Left hindlimb (tissue), 1 donor: ENCODE results near the gene PRKCD.
"Not testable (repeated sequence)": the region's sequence is repeated elsewhere in the genome, so short reads cannot be mapped to it uniquely, and the experiment has no call there.

Source experiments
- DNase-seq: peaks from one replicate; pipeline ENCODE4 v3.0.0-alpha.2; 2018

PRKCD gene

GRCh38 chr3:53140847-53141845 is 19.9 kb upstream of the PRKCD start:
- DNase-seq = no peak

DNA sequence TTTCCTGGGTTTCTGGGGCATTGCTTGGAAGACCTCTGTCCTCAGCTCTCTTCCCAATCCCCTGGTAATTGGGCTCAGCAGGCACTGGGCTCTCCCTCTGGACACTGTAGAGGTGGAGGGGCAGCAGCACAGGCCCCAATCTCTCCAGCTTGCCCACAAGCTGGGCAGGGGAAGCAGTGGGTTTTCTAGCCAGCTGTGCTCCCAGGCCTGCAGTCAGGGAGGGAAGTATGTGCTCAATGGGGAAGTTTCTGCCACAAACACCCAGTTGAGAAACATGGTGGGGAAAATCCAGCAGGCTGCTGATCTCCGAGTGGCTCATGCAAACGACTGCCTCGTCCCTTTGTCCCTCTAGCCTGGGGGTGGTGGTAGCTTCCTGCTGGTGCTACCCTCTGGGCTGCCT is 18.0 kb upstream of the PRKCD start:
- DNase-seq = no peak

- peak; percentile 2 for DNase-seq
Measured at GRCh38 chr3:53144446-53144845, 16.6 kb upstream of the PRKCD start.

DNA sequence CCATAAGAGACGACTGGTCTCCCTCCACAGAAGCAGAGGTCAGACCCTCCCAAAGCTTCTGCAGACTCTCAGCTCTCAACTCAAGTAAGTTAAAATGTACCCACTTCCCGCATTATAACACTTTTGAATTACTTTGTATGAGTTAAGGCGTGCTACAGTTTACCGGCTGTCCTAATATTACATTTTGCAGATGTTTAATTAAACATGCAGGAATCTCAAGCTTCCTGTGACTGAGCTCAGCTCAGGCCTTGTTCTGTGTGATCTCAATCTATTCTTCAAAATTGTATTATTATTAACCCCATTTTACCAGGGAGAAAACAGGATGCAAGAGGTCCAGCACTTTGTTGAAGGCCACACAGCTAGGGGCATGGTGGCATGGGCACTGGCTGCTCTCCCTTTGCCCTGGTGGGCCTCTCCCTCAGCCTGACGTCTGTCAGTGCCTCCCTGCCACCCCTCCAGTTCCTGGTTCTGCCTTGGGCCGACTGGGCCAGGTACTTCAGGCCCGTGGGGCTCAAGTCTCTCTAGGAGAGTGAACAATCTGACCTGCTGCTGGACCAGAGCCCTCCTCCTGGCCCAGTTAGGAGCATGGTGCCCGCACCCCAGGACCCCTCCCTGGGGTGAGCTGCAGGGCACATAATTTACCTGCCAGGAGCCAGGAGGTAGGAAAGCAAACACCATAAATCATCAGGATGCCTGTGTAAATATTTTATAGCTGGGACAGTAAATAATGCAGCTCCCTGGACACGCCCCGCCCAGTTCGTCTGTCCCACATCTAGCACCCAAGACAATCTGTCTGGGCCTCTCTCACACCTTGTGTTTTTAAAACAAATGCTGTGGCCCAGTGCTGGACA is 15.9 kb upstream of the PRKCD start:
- no peak for DNase-seq

- DNase-seq = no peak
Measured at GRCh38 chr3:53145713-53146080, 15.3 kb upstream of the PRKCD start.

DNA sequence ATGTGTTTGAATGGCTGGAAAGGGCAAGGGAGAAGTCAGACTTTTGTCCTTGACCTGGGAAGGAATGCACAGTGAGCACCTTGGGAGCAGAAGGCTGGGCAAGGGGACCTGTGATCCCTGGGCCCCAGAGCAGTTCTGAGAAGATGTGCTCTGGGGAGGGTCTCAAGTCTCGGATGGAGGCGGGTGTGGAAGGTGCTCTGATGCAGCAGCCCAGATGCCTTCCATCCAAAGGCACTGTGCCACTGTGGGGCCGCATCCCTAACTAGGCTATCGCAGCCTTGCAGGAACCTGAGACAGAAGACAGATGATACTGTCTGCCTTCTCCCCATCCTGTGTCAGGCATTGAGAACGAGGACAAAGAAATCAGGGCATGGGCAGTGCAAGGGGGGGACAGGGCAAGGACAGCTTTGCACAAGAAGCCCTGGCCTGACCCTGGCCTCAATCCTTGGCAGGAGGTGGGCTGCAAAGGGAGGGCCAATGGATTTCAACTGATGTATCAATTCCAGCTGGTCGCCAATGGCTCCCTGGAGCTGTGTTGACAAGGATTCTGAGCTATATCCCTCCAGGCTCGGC is 14.6 kb upstream of the PRKCD start:
- DNase-seq = no peak

DNA sequence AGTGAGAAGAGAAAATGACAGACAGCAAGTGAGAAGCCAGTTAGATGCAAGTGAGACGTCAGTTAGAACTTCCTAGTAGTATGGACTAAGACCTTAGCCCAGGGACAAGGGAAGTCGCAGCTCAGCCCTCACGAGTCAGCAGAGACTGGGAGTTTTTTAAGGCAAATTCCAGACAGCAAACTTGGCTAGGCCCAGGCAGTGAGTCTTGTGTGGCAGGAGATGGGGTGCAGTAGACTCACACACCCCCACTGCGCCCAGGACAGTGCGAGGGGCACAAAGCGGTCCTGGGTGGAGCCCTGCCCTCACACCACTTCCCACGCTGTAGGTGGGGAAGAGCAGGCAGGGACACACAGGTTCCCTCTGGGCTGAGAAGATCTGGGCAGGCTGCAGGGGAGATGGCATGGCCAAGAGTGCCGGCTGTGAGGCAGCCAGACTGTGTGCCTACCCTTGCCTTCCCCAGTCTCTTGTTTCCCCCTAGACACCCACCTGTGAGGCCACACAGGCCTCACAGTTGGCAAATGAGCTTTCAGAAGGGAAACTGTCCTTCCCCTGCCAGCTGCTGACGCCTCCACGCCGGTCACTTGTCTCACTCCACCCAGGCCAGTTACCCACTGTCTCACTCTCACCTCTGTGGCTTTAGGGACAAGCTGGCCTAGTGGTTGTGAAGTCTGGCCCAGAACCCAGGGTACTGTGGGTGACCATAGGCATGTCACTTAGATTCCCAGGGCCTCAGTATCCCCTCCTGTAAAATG is 13.7 kb upstream of the PRKCD start:
- no peak for DNase-seq

DNA sequence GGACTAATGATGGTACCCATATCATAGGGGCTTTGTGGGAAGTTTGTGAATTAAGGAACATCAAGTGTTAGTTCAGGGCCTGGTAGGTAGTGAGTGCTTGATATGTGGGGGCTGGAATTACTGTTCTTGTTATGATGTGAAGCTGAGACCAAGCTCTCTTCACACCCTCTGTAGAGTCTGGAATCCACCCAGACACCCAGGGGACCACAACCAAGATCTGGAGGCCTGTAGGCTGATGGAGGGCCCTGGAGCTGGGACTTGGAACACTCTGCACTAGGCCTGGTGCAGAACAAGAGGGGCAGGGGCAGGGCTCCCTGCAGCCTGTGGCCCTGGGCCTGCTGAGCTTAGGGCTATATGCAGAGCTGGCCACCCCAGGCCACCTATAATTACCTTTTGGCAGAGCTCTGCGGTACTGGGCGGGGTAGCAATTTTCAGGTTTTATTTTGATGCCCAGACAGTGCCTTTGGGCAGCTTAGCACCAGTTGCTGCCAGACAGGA is 13.1 kb upstream of the PRKCD start:
- DNase-seq = no peak

GRCh38 chr3:53149006-53149690 is 11.9 kb upstream of the PRKCD start:
- DNase-seq = no peak

DNA sequence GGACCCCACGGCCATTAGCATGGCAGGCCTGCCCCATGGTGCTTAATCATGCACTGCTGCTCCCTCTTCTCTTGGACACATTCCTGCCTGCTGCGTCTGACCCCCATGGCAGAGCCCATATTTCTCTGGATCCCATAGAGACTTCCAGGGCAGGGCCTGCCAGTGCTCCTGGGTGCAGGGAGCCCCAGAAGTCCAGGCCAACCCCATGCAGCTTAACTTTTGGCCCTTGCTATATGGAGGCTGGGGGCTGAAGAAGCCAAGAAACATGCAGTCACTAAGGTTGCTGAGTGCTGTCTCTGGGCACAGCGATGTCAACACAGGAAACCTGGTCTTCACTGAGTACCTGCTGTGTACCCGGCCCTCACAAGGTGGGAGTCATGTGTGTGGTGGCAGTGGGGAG is 11.3 kb upstream of the PRKCD start:
- no peak for DNase-seq

GRCh38 chr3:53150247-53151085 is 10.5 kb upstream of the PRKCD start:
- DNase-seq = no peak

DNA sequence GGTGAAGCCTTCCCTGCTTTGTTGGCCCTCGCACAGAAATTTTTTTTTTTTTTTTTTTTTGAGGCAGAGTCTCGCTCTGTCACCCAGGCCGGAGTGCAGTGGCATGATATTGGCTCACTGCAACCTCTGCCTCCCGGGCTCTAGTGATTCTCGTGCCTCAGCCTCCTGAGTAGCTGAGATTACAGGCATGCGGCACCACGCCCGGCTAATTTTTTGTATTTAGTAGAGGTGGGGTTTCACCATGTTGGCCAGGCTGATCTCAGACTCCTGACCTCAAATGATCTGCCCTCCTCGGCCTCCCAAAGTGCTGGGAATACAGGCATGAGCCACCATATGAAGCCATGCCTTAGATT is 9.9 kb upstream of the PRKCD start:
- DNase-seq = not testable (repeated sequence)

- DNase-seq = no peak
Measured at GRCh38 chr3:53151465-53151864, 9.5 kb upstream of the PRKCD start.

DNA sequence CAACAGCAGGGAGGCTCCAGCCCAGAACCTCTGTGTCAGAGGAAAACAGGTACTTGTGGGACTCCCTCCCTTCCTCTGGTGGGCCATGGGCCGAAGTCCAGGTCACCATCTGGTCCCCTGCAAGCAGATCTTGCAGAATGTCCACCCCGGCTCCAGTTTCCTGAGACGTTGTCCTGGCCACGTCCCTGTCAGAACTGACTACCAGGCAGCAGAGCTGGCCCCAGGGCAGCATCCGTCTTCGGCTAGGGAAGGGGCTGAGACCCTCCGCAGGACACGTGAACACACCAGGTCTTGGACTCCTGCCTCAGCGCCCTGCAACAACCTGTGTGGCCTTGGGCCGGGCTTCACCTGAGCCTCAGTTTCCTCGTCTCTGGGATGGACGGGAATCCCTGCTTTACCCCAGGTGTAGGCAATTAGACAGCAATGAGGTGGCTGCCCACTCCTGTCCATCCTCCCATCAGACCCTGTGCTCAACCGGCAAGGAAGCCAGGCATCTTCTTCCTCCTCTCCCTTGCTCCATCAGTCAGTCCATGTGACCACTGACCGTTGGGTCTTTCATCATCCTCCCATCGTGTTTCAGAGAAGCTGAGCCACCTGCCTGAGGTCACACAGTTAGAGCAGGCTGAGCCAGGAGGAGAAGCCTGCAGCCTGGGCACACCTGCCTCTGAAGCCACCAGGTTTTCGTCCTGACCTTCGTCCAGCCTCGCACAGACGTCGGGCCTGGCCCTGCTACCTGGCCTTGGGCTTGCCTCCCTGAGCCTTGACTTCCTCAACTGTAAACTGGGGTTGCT is 8.9 kb upstream of the PRKCD start:
- no peak for DNase-seq

GRCh38 chr3:53153264-53153823 is 7.7 kb upstream of the PRKCD start:
- no peak for DNase-seq

- DNase-seq = no peak
Measured at GRCh38 chr3:53153980-53154379, 7.0 kb upstream of the PRKCD start.

- peak; percentile 69 for DNase-seq
Measured at GRCh38 chr3:53154881-53155285, 6.1 kb upstream of the PRKCD start.

- DNase-seq = no peak
Measured at GRCh38 chr3:53155760-53156159, 5.2 kb upstream of the PRKCD start.

DNA sequence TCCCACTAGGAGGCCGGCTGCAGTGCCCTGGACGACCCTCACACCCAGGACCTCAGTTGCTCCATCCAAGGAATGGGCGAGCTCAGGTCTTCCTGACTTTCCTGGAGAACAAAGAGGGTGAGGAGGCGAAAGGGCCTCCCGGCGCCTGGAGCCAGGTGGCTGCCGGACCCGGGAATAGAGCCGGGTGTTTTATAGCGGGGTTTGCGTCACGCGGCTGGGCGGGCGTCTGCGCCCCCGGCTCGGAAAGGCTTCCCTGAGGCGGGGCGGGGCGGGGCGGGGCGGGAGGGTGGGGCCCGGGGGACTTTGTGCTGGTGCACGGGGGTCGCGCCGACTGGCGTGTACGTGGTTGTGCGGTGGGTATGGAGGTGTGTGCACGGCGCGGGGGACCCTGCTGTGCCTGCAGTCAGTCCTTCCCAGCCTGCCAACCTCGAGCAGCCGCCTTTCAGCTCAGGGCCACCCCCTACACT is 4.6 kb upstream of the PRKCD start:
- no peak for DNase-seq
